Measurements from ENCODE around the gene CHD5.

CHD5 gene

GRCh38 chr1:6172549-6172948 is 7.6 kb downstream of the CHD5 start:
- DNase-seq (ENCODE audit: low spot score) = no peak

- no peak for DNase-seq (ENCODE audit: low spot score)
Measured at GRCh38 chr1:6171548-6172124, 8.5 kb downstream of the CHD5 start.

GRCh38 chr1:6170742-6171201 is 9.3 kb downstream of the CHD5 start:
- no peak for DNase-seq (ENCODE audit: low spot score)

- no peak for DNase-seq (ENCODE audit: low spot score)
Measured at GRCh38 chr1:6170116-6170741, 9.9 kb downstream of the CHD5 start.

GRCh38 chr1:6168947-6169586 is 11.1 kb downstream of the CHD5 start:
- no peak for DNase-seq (ENCODE audit: low spot score)

- DNase-seq (ENCODE audit: low spot score) = no peak
Measured at GRCh38 chr1:6167391-6168303, 12.5 kb downstream of the CHD5 start.

- DNase-seq (ENCODE audit: low spot score) = no peak
Measured at GRCh38 chr1:6166655-6167390, 13.3 kb downstream of the CHD5 start.

- no peak for DNase-seq (ENCODE audit: low spot score)
Measured at GRCh38 chr1:6166221-6166620, 13.9 kb downstream of the CHD5 start.

- no peak for DNase-seq (ENCODE audit: low spot score)
Measured at GRCh38 chr1:6165441-6165985, 14.6 kb downstream of the CHD5 start.

GRCh38 chr1:6165027-6165426 is 15.1 kb downstream of the CHD5 start:
- DNase-seq (ENCODE audit: low spot score) = no peak

GRCh38 chr1:6163973-6164617 is 16.0 kb downstream of the CHD5 start:
- DNase-seq (ENCODE audit: low spot score) = no peak

GRCh38 chr1:6163191-6163972 is 16.7 kb downstream of the CHD5 start:
- DNase-seq (ENCODE audit: low spot score) = no peak

- DNase-seq (ENCODE audit: low spot score) = no peak
Measured at GRCh38 chr1:6162773-6163172, 17.3 kb downstream of the CHD5 start.

GRCh38 chr1:6162341-6162740 is 17.8 kb downstream of the CHD5 start:
- no peak for DNase-seq (ENCODE audit: low spot score)

- DNase-seq (ENCODE audit: low spot score) = no peak
Measured at GRCh38 chr1:6158181-6158580, 21.9 kb downstream of the CHD5 start.

- DNase-seq (ENCODE audit: low spot score) = no peak
Measured at GRCh38 chr1:6157528-6158174, 22.5 kb downstream of the CHD5 start.

GRCh38 chr1:6157132-6157527 is 23.0 kb downstream of the CHD5 start:
- no peak for DNase-seq (ENCODE audit: low spot score)

GRCh38 chr1:6154525-6155319 is 25.4 kb downstream of the CHD5 start:
- DNase-seq (ENCODE audit: low spot score) = no peak

- no peak for DNase-seq (ENCODE audit: low spot score)
Measured at GRCh38 chr1:6152882-6153281, 27.2 kb downstream of the CHD5 start.
